ENCODE results near the gene LRRK2.
A peak's percentile ranks its signal among the peaks of the same experiment; 100 is the strongest.

The LRRK2 gene

GRCh38 chr12:40327535-40327934 is 102.7 kb downstream of the LRRK2 start:
- Histone ChIP-seq H3K9me3 (no peaks in the 10 kb centered on the region), H3K4me3 (no peak overlapping the region), H3K27me3 (ENCODE audit: low read depth) (peaks cover 5% of the 10 kb centered on the region; the same call in 1 of the 2 replicates), H3K36me3 (replicated peaks) (no peaks in the 10 kb centered on the region), H3K4me1 (no peaks in the 10 kb centered on the region)
- in situ Hi-C loops (cut with MboI; ENCODE audit: low sequenced_read_pairs) = no loop called here
- DNase-seq (ENCODE audit: low spot score in 2 of 2) = no peak

- Histone ChIP-seq H3K9me3 (no peaks in the 10 kb centered on the region), H3K4me3 (no peak overlapping the region), H3K27me3 (ENCODE audit: low read depth) (peaks cover 9% of the 10 kb centered on the region; the same call in 1 of the 2 replicates), H3K4me1 (no peaks in the 10 kb centered on the region), H3K36me3 (replicated peaks) (no peaks in the 10 kb centered on the region)
- in situ Hi-C loops (cut with MboI; ENCODE audit: low sequenced_read_pairs) = no loop called here
- DNase-seq (ENCODE audit: low spot score in 2 of 2) = no peak
Measured at GRCh38 chr12:40330180-40330579, 105.4 kb downstream of the LRRK2 start.

GRCh38 chr12:40331886-40332285 is 107.1 kb downstream of the LRRK2 start:
- no peak overlapping the region for H3K4me3 ChIP-seq
- peaks cover 12% of the 10 kb centered on the region; the same call in 1 of the 2 replicates for H3K27me3 ChIP-seq (ENCODE audit: low read depth)
- H3K9me3 ChIP-seq = no peaks in the 10 kb centered on the region
- DNase-seq (ENCODE audit: low spot score in 2 of 2) = no peak
- in situ Hi-C loops (cut with MboI; ENCODE audit: low sequenced_read_pairs) = no loop called here
- H3K36me3 ChIP-seq (replicated peaks) = no peaks in the 10 kb centered on the region
- no peaks in the 10 kb centered on the region for H3K4me1 ChIP-seq

GRCh38 chr12:40335991-40336390 is 111.2 kb downstream of the LRRK2 start:
- H3K27me3 ChIP-seq (ENCODE audit: low read depth) = peaks cover 33% of the 10 kb centered on the region
- DNase-seq (ENCODE audit: low spot score in 2 of 2) = no peak
- H3K9me3 ChIP-seq = no peaks in the 10 kb centered on the region
- no peaks in the 10 kb centered on the region for H3K36me3 ChIP-seq (replicated peaks)
- no peaks in the 10 kb centered on the region for H3K4me1 ChIP-seq
- H3K4me3 ChIP-seq = no peak overlapping the region
- in situ Hi-C loops (cut with MboI; ENCODE audit: low sequenced_read_pairs) = no loop called here

GRCh38 chr12:40336573-40337199 is 111.9 kb downstream of the LRRK2 start:
- Histone ChIP-seq H3K4me3 (no peak overlapping the region), H3K36me3 (replicated peaks) (no peaks in the 10 kb centered on the region), H3K4me1 (no peaks in the 10 kb centered on the region), H3K27me3 (ENCODE audit: low read depth) (peaks cover 40% of the 10 kb centered on the region), H3K9me3 (no peaks in the 10 kb centered on the region)
- DNase-seq (ENCODE audit: low spot score in 2 of 2) = peak in 1 of 2 experiments; percentile 44
- in situ Hi-C loops (cut with MboI; ENCODE audit: low sequenced_read_pairs) = no loop called here

GRCh38 chr12:40338071-40338470 is 113.3 kb downstream of the LRRK2 start:
- no peaks in the 10 kb centered on the region for H3K36me3 ChIP-seq (replicated peaks)

GRCh38 chr12:40338621-40339020 is 113.8 kb downstream of the LRRK2 start:
- Histone ChIP-seq H3K4me3 (no peak overlapping the region), H3K36me3 (replicated peaks) (no peaks in the 10 kb centered on the region), H3K4me1 (no peaks in the 10 kb centered on the region), H3K9me3 (no peaks in the 10 kb centered on the region), H3K27me3 (ENCODE audit: low read depth) (peaks cover 57% of the 10 kb centered on the region)
- DNase-seq (ENCODE audit: low spot score in 2 of 2) = peak in 1 of 2 experiments; percentile 37
- in situ Hi-C loops (cut with MboI; ENCODE audit: low sequenced_read_pairs) = no loop called here

More at GRCh38 chr12:40338071-40338470, 113.3 kb downstream of the LRRK2 start:
- Histone ChIP-seq H3K27me3 (ENCODE audit: low read depth) (peaks cover 54% of the 10 kb centered on the region), H3K4me3 (no peak overlapping the region), H3K9me3 (no peaks in the 10 kb centered on the region), H3K4me1 (no peaks in the 10 kb centered on the region)
- DNase-seq (ENCODE audit: low spot score in 2 of 2) = no peak
- in situ Hi-C loops (cut with MboI; ENCODE audit: low sequenced_read_pairs) = no loop called here

- H3K4me1 ChIP-seq = peaks cover 4% of the 10 kb centered on the region; the same call in 1 of the 2 replicates
- H3K27me3 ChIP-seq (ENCODE audit: low read depth) = peaks cover 60% of the 10 kb centered on the region
- in situ Hi-C loops (cut with MboI; ENCODE audit: low sequenced_read_pairs) = no loop called here
- no peaks in the 10 kb centered on the region for H3K36me3 ChIP-seq (replicated peaks)
- H3K9me3 ChIP-seq = no peaks in the 10 kb centered on the region
- no peak overlapping the region for H3K4me3 ChIP-seq
- DNase-seq (ENCODE audit: low spot score in 2 of 2) = no peak
Measured at GRCh38 chr12:40342010-40342409, 117.2 kb downstream of the LRRK2 start.

GRCh38 chr12:40343124-40343523 is 118.3 kb downstream of the LRRK2 start:
- H3K9me3 ChIP-seq = no peaks in the 10 kb centered on the region
- in situ Hi-C loops (cut with MboI; ENCODE audit: low sequenced_read_pairs) = no loop called here
- H3K4me3 ChIP-seq = no peak overlapping the region
- no peaks in the 10 kb centered on the region for H3K36me3 ChIP-seq (replicated peaks)
- H3K27me3 ChIP-seq (ENCODE audit: low read depth) = peaks cover 55% of the 10 kb centered on the region
- H3K4me1 ChIP-seq = peaks cover 4% of the 10 kb centered on the region; the same call in 1 of the 2 replicates
- DNase-seq (ENCODE audit: low spot score in 2 of 2) = no peak

- in situ Hi-C loops (cut with MboI; ENCODE audit: low sequenced_read_pairs) = no loop called here
- peak in 1 of 2 experiments; percentile 76 for DNase-seq (ENCODE audit: low spot score in 2 of 2)
Measured at GRCh38 chr12:40344312-40344711, 119.5 kb downstream of the LRRK2 start.

GRCh38 chr12:40351976-40352375 is 127.2 kb downstream of the LRRK2 start:
- in situ Hi-C loops (cut with MboI; ENCODE audit: low sequenced_read_pairs) = no loop called here
- Histone ChIP-seq H3K4me3 (no peak overlapping the region), H3K4me1 (no peaks in the 10 kb centered on the region), H3K27me3 (ENCODE audit: low read depth) (peaks cover 18% of the 10 kb centered on the region), H3K9me3 (no peaks in the 10 kb centered on the region), H3K36me3 (replicated peaks) (no peaks in the 10 kb centered on the region)
- no peak for DNase-seq (ENCODE audit: low spot score in 2 of 2)

More at GRCh38 chr12:40344312-40344711, 119.5 kb downstream of the LRRK2 start:
- Histone ChIP-seq H3K4me1 (peaks cover 4% of the 10 kb centered on the region; the same call in 1 of the 2 replicates), H3K36me3 (replicated peaks) (no peaks in the 10 kb centered on the region), H3K9me3 (no peaks in the 10 kb centered on the region), H3K4me3 (no peak overlapping the region), H3K27me3 (ENCODE audit: low read depth) (peaks cover 63% of the 10 kb centered on the region)

- no peak overlapping the region for H3K4me3 ChIP-seq
- DNase-seq (ENCODE audit: low spot score in 2 of 2) = peak; percentile 10 to 14
- H3K4me1 ChIP-seq = no peaks in the 10 kb centered on the region
- in situ Hi-C loops (cut with MboI; ENCODE audit: low sequenced_read_pairs) = no loop called here
- no peaks in the 10 kb centered on the region for H3K36me3 ChIP-seq (replicated peaks)
- no peaks in the 10 kb centered on the region for H3K9me3 ChIP-seq
- peaks cover 20% of the 10 kb centered on the region for H3K27me3 ChIP-seq (ENCODE audit: low read depth)
Measured at GRCh38 chr12:40375076-40375475, 150.3 kb downstream of the LRRK2 start.

GRCh38 chr12:40376533-40377267 is 151.9 kb downstream of the LRRK2 start:
- no peaks in the 10 kb centered on the region for H3K36me3 ChIP-seq (replicated peaks)
- no peaks in the 10 kb centered on the region for H3K9me3 ChIP-seq
- H3K4me1 ChIP-seq = no peaks in the 10 kb centered on the region
- in situ Hi-C loops (cut with MboI; ENCODE audit: low sequenced_read_pairs) = no loop called here
- peaks cover 15% of the 10 kb centered on the region for H3K27me3 ChIP-seq (ENCODE audit: low read depth)
- H3K4me3 ChIP-seq = no peak overlapping the region
- no peak for DNase-seq (ENCODE audit: low spot score in 2 of 2)

GRCh38 chr12:40378691-40379090 is 153.9 kb downstream of the LRRK2 start:
- Histone ChIP-seq H3K27me3 (ENCODE audit: low read depth) (peaks cover 15% of the 10 kb centered on the region), H3K9me3 (no peaks in the 10 kb centered on the region), H3K4me1 (no peaks in the 10 kb centered on the region), H3K4me3 (no peak overlapping the region), H3K36me3 (replicated peaks) (no peaks in the 10 kb centered on the region)
- in situ Hi-C loops (cut with MboI; ENCODE audit: low sequenced_read_pairs) = no loop called here
- DNase-seq (ENCODE audit: low spot score in 2 of 2) = no peak
